Activated T-cell treated with anti-CD3 and anti-CD28 coated beads, Interleukin-2, amount 50 U/mL, for 4 hours (primary cell): ENCODE measurements around the gene REEP3. TPM values are rescaled to one million over a fixed set of nuclear protein-coding genes. Genes with fewer than 3 reads are reported as not detected.
"Not testable (repeated sequence)": the region's sequence is repeated elsewhere in the genome, so short reads cannot be mapped to it uniquely, and the experiment has no call there.

Source experiments
- ATAC-seq, 2 donors: fragments of 200-7000 bp; cut with Tn5 transposase; one replicate each; pipeline ENCODE4 v1.10.0; 2021
- DNase-seq: peaks from one replicate; pipeline ENCODE4 v3.0.0-alpha.2; 2020
- H3K27me3 Mint-ChIP-seq: one replicate; pipeline ENCODE4 v1.8.0; 2021; ENCODE audit warnings: low read depth, mixed read lengths
- H3K36me3 Mint-ChIP-seq: one replicate; pipeline ENCODE4 v1.8.0; 2022; ENCODE audit warnings: mixed read lengths; ENCODE audit not compliant: insufficient read depth
- H3K4me1 Mint-ChIP-seq: one replicate; pipeline ENCODE4 v1.8.0; 2021; ENCODE audit warnings: low read depth, mixed read lengths
- H3K4me3 Mint-ChIP-seq: one replicate; pipeline ENCODE4 v1.8.0; 2021; ENCODE audit warnings: mild to moderate bottlenecking, moderate library complexity, mixed read lengths
- H3K9me3 Mint-ChIP-seq: one replicate; pipeline ENCODE4 v1.8.0; 2021; ENCODE audit warnings: mixed read lengths
- total RNA-seq, 3 donors: library from RNA; stranded (reverse); gene quantifications; one replicate each; pipeline ENCODE4 v1.2.1, GENCODE V29; 2021

Gene REEP3
- total RNA-seq, 3 donors from 2014 or later, result 13.8 to 20.8 (median 15.0) TPM

DNA sequence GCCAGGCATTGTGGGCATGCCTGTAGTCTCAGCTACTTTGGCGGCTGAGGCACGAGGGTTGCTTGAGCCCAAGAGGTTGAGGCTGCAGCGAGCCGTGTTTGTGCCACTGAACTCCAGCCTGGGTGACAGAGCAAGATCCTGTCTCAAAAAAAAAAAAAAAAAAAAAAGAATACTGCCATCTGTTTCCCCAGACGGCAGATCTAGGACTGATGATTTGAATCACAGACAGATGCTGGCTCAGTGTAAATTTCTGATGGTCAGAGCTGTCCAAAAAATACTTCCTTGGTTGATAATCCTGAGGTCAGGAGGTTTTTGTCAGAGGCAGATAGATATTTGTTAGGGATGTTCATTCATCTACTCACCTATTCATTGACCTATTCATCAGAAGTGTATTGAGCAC lies 130.7 kb downstream of the REEP3 start:
- Mint-ChIP-seq H3K4me3 (no peak overlapping the region), H3K27me3 (peaks cover 5% of the 10 kb centered on the region), H3K36me3 (no peaks in the 10 kb centered on the region), H3K4me1 (no peaks in the 10 kb centered on the region), H3K9me3 (no peaks in the 10 kb centered on the region)
- ATAC-seq (no peak), DNase-seq (no peak)

DNA sequence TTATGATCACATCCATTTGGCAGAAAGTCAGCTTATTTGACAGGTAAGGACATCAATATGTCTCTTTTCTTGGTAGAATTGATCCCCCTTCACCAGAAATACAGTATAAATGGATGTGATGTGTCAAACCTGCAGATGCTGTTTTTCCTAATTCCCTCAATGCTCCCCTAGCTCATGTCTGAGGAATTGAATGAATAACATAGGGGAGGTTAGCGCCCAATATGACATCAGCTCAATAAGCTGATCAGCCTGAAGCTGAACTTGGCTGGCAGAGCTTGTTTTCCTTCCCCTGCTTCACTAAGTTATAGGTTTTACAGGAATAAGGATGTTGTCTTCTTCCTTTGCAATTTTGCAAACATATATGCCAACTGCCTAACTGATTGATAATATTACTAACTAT lies 132.5 kb downstream of the REEP3 start:
- H3K4me3 Mint-ChIP-seq, result no peak overlapping the region
- H3K9me3 Mint-ChIP-seq, result no peaks in the 10 kb centered on the region
- no peaks in the 10 kb centered on the region for H3K4me1 Mint-ChIP-seq
- H3K27me3 Mint-ChIP-seq, result peaks cover 5% of the 10 kb centered on the region
- H3K36me3 Mint-ChIP-seq, result no peaks in the 10 kb centered on the region
- no peak for DNase-seq
- ATAC-seq, result no peak

GRCh38 chr10:63657761-63658160 lies 136.6 kb downstream of the REEP3 start:
- no peak overlapping the region for H3K4me3 Mint-ChIP-seq
- no peaks in the 10 kb centered on the region for H3K36me3 Mint-ChIP-seq
- no peak for DNase-seq
- no peaks in the 10 kb centered on the region for H3K9me3 Mint-ChIP-seq
- ATAC-seq, result no peak
- H3K27me3 Mint-ChIP-seq, result peaks cover 3% of the 10 kb centered on the region
- H3K4me1 Mint-ChIP-seq, result no peaks in the 10 kb centered on the region

DNA sequence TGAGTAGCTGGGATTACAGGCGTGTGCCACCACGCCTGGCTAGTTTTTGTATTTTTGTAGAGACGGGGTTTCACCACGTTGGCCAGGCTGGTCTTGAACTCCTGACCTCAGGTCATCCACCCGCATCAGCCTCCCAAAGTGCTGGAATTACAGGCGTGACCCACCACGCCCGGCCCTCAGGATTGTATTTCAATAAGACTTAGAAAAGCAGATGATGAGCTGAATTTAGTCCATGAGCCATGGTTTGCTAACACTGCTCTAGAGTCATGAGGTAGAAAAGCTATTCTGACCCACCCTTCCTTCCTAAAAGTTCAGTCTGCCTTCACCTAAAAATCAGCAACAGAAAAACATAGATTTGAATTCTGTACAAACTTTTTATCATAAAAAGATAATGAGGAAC lies 139.7 kb downstream of the REEP3 start:
- ATAC-seq, H3K4me3 Mint-ChIP-seq, H3K36me3 Mint-ChIP-seq, DNase-seq, H3K4me1 Mint-ChIP-seq, H3K9me3 Mint-ChIP-seq, H3K27me3 Mint-ChIP-seq: not testable (repeated sequence)

DNA sequence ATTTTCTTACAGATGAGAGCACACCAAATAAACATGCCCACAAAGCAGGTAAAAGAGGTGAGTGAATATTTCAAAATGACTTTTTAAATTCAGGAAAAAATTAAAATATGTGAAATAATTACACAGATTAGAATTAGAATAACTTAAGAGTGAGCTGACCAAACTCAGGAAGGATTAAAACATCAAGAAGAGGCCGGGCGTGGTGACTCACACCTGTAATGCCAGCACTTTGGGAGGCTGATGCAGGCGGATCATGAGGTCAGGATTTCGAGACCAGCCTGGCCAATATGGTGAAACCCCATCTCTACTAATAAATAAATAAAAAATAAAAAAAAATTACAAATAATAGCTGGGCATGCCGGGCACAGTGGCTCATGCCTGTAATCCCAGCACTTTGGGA lies 140.1 kb downstream of the REEP3 start:
- DNase-seq (no peak), ATAC-seq (no peak)
- Mint-ChIP-seq H3K36me3 (no peaks in the 10 kb centered on the region), H3K27me3 (no peaks in the 10 kb centered on the region), H3K4me3 (no peak overlapping the region), H3K9me3 (no peaks in the 10 kb centered on the region), H3K4me1 (no peaks in the 10 kb centered on the region)

DNA sequence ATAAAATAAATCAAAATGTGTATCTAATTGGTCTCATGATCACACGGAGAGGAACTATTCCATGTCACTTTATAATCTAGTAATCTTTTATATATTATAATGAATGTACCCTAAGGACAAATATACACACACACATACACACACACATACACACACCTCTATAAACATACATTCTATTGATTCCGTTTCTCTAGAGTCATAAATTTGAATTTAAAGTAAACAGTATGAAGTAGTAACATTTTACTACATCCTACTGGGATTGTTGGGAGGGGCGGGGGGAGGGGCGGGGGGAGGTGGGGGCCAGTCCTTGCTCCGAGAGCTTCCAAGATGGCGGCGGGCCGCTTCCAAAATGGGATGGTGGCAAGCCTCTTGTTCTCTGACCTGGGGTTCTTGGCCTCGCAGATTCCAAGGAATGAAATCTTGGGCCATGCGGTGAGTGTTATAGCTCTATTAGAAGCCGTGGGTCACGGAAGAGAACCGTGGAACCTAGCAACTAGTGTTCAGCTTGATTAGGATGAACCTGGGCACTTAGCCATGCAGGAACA lies 143.2 kb downstream of the REEP3 start:
- Mint-ChIP-seq H3K4me3 (no peak overlapping the region), H3K36me3 (no peaks in the 10 kb centered on the region), H3K4me1 (no peaks in the 10 kb centered on the region), H3K27me3 (peaks cover 1% of the 10 kb centered on the region), H3K9me3 (no peaks in the 10 kb centered on the region)
- DNase-seq (no peak), ATAC-seq (no peak)

DNA sequence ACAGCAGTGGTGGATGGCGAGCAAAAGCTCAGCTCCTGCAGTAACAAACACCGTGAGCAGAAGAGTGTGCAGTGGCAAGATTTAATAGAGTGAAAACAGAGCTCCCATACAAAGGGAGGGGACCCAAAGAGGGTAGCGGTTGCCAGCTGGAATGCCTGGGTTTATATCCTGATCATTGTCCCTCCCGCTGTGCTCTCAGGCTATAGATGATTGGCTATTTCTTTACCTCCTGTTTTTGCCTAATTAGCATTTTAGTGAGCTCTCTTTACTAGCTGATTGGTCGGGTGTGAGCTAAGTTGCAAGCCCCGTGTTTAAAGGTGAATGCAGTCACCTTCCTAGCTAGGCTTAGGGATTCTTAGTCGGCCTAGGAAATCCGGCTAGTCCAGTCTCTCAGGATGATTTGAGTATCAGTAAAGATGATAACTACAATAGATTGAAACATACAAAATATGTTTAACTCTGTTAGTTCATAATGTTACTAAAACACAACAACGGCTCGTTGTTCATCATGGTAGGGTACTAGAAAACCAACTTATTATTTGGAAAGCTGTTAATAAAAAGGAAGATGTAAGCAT lies 143.9 kb downstream of the REEP3 start:
- not testable (repeated sequence) for H3K4me3 Mint-ChIP-seq, ATAC-seq, DNase-seq, H3K4me1 Mint-ChIP-seq, H3K9me3 Mint-ChIP-seq, H3K36me3 Mint-ChIP-seq, H3K27me3 Mint-ChIP-seq

GRCh38 chr10:63665670-63666134 lies 144.5 kb downstream of the REEP3 start:
- no peak overlapping the region for H3K4me3 Mint-ChIP-seq
- peaks cover 1% of the 10 kb centered on the region for H3K4me1 Mint-ChIP-seq
- no peaks in the 10 kb centered on the region for H3K9me3 Mint-ChIP-seq
- H3K27me3 Mint-ChIP-seq, result peaks cover 1% of the 10 kb centered on the region
- ATAC-seq (no peak), DNase-seq (no peak)
- no peaks in the 10 kb centered on the region for H3K36me3 Mint-ChIP-seq

- no peak overlapping the region for H3K4me3 Mint-ChIP-seq
- no peak for DNase-seq
- peaks cover 1% of the 10 kb centered on the region for H3K4me1 Mint-ChIP-seq
- H3K27me3 Mint-ChIP-seq, result peaks cover 4% of the 10 kb centered on the region
- no peak for ATAC-seq
- no peaks in the 10 kb centered on the region for H3K36me3 Mint-ChIP-seq
- no peaks in the 10 kb centered on the region for H3K9me3 Mint-ChIP-seq
Measured at GRCh38 chr10:63666836-63667383, 145.7 kb downstream of the REEP3 start.

DNA sequence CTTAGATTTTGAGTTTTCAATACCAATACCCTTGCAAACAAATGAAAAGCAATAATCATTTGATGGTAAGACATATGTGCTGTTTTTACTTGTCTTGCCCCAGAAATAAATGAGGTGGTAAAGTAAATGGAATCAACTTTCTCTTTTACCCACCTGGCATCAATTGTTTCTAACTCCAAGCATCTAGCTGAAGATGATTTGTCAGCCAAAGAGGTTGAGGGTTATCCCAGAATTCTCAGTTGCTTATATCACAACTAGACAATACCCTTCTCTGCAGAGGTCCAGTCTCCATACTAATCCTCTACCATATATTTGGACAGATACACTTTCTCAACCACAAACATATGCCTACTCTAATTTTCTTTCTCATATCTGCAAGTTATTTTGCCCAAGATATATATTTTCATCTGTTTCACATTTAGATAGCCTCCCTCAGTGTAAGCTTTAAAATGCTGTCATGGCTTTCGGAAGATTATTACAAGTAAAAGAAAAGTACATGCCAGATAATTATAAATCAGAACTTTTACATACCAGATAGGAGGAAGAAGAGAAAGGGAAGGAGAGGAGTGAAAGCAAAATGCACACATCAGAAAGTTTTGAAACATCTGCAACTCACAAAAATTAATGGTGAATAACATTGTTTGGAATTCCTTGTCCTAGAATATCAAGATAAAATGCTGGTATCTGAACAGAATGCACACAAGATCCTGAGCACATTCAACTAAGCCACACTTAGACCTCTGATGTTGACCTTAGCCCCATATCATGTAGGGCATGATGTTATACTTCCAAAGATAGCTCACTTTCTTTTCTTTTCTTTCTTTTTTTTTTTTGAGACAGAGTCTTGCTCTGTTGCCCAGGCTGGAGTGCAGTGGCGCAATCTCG lies 146.6 kb downstream of the REEP3 start:
- H3K4me3 Mint-ChIP-seq, result no peak overlapping the region
- no peak for ATAC-seq
- no peaks in the 10 kb centered on the region for H3K36me3 Mint-ChIP-seq
- DNase-seq, result no peak
- peaks cover 6% of the 10 kb centered on the region for H3K27me3 Mint-ChIP-seq
- peaks cover 1% of the 10 kb centered on the region for H3K4me1 Mint-ChIP-seq
- H3K9me3 Mint-ChIP-seq, result no peaks in the 10 kb centered on the region

- H3K4me3 Mint-ChIP-seq, result no peak overlapping the region
- DNase-seq (no peak), ATAC-seq (peak; percentile 34 to 50)
- H3K4me1 Mint-ChIP-seq, result peaks cover 1% of the 10 kb centered on the region
- no peaks in the 10 kb centered on the region for H3K36me3 Mint-ChIP-seq
- H3K27me3 Mint-ChIP-seq, result peaks cover 6% of the 10 kb centered on the region
- H3K9me3 Mint-ChIP-seq, result no peaks in the 10 kb centered on the region
Measured at GRCh38 chr10:63670291-63670898, 149.2 kb downstream of the REEP3 start.

DNA sequence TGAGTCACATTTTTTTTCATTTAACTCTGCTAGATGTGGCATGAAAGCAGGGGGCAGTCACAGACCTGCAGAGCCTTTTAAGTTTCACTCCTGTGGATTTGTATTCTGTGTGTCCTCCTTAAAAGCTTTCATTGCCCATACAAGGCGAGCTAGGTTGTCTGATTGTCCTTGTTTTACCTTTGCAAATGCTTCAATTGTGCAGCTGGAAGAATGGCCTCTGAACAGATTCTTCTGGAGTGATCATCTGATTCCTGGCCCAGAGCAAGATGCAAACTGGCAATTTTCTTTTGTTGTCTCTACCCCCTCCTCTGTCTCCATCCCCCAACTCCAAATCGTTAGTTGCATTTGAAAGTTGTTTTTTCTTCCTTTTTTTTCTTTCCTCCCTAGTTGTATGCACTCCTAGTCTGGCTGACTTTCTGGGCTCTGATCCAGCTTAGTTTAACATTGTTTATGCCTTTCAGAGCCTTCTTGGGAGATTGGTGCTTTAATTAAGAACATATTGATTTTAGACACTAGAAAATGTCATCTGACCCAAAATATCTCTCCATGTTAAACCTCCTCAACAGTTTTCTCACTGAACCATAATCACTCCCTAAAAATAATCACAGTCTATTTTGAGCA lies 150.2 kb downstream of the REEP3 start:
- no peaks in the 10 kb centered on the region for H3K36me3 Mint-ChIP-seq
- H3K4me1 Mint-ChIP-seq, result peaks cover 1% of the 10 kb centered on the region
- no peak overlapping the region for H3K4me3 Mint-ChIP-seq
- no peak for ATAC-seq
- peaks cover 6% of the 10 kb centered on the region for H3K27me3 Mint-ChIP-seq
- no peaks in the 10 kb centered on the region for H3K9me3 Mint-ChIP-seq
- no peak for DNase-seq

GRCh38 chr10:63672491-63672890 lies 151.3 kb downstream of the REEP3 start:
- H3K36me3 Mint-ChIP-seq, result no peaks in the 10 kb centered on the region
- no peak for ATAC-seq

GRCh38 chr10:63673246-63673645 lies 152.0 kb downstream of the REEP3 start:
- Mint-ChIP-seq H3K27me3 (peaks cover 6% of the 10 kb centered on the region), H3K9me3 (no peaks in the 10 kb centered on the region), H3K4me1 (peaks cover 1% of the 10 kb centered on the region), H3K4me3 (no peak overlapping the region), H3K36me3 (no peaks in the 10 kb centered on the region)
- ATAC-seq (no peak), DNase-seq (no peak)

More at GRCh38 chr10:63672491-63672890, 151.3 kb downstream of the REEP3 start:
- H3K4me1 Mint-ChIP-seq, result peaks cover 1% of the 10 kb centered on the region
- no peaks in the 10 kb centered on the region for H3K9me3 Mint-ChIP-seq
- peaks cover 6% of the 10 kb centered on the region for H3K27me3 Mint-ChIP-seq
- DNase-seq, result no peak
- H3K4me3 Mint-ChIP-seq, result no peak overlapping the region
